Pancreas (tissue), 10 donors: ENCODE data around the gene NXPE4. TPM values are rescaled to one million over a fixed set of nuclear protein-coding genes. Genes with fewer than 3 reads are reported as not detected.
"Not testable (repeated sequence)": the region's sequence is repeated elsewhere in the genome, so short reads cannot be mapped to it uniquely, and the experiment has no call there.

Source experiments
- ATAC-seq, 4 donors: fragments of 200-7000 bp; cut with Tn5 transposase; one replicate each; pipeline versions ENCODE4 v1.8.0 to v1.9.1; 2020; ENCODE audit warnings: mild to moderate bottlenecking in 4 of 4, moderate library complexity in 4 of 4
- DNase-seq, 6 donors: peaks; one replicate each; pipeline ENCODE4 v3.0.0-alpha.2; 2020
- FAIRE-seq: peaks from 2 replicates; lab custom pipeline; 2012; peaks lifted over from hg19 to GRCh38; lab: Jason Lieb, UNC
- H3K27ac ChIP-seq, 4 donors: fragments of 200-600 bp; sonication (generic); 1 replicate in 3 of 4; 2 replicates in 1 of 4; pipeline versions ENCODE4 v1.5.0 to v1.8.0; 2020
- H3K27me3 ChIP-seq, 4 donors: fragments of 200-600 bp; one replicate each; pipeline ENCODE4 v1.8.0; 2021
- H3K36me3 ChIP-seq, 3 donors: fragments of 200-600 bp; sonication (generic) in 1 of 3; one replicate each; pipeline versions ENCODE4 v1.5.0 to v1.8.0; 2020 to 2021
- H3K4me1 ChIP-seq, 3 donors: fragments of 200-600 bp; one replicate each; pipeline ENCODE4 v1.8.0; 2021
- H3K4me3 ChIP-seq, 4 donors: fragments of 200-600 bp; sonication (generic) in 2 of 4; one replicate each; pipeline versions ENCODE4 v1.5.0 to v1.8.0; 2020 to 2021
- H3K9me3 ChIP-seq, 4 donors: fragments of 200-600 bp; one replicate each; pipeline ENCODE4 v1.8.0; 2021
- CTCF ChIP-seq, 4 donors: fragments of 200-600 bp; sonication (generic) in 3 of 4; IDR thresholded peaks; one replicate each; pipeline versions ENCODE4 v1.5.0 to v1.8.0; 2021; ENCODE audit warnings: antibody characterized with exemption in 4 of 4
- WGBS, 2 donors: extraction: QIAGEN DNeasy Blood & Tissue Kit; methylation state at CpG; one replicate each; pipeline ENCODE4 v1.1.7; 2013; 5-methylcytosine and 5-hydroxymethylcytosine counted together
- intact Hi-C, 3 donors: fragments of 100-400 bp; cut with DNase I; formaldehyde crosslinking; loops; one replicate each; pipeline versions ENCODE4 v1.11.1 to v1.14.2; 2022
- polyA plus RNA-seq, 2 donors: library from polyadenylated mRNA; stranded (reverse); fragments of 200-250 nt; gene quantifications; one replicate each; pipeline ENCODE4 v1.2.3, GENCODE V29; 2013
- total RNA-seq, 6 donors: library from RNA; stranded (reverse); fragmentation: NEBNext Ultra II Directional in 4 of 6; extraction: Animal tissue kit (Norgen Biotek cat#: 25700) in 4 of 6; gene quantifications; one replicate each; pipeline versions ENCODE4 v1.2.1 to v1.2.4, GENCODE V29; 2021 to 2023
- donor health status: healthy with polysubstance abuse.
- donor health status: DM: no; HTN: no; CAD: no; lungs with moderate emphysema.
- donor health status: DM: no; HTN: no; CAD: no.
- donor health status: control.
- donor health status: control.
- donor health status: Bipolar disorder and iron deficiency.
- donor health status: DM: yes; HTN: yes; CAD: no.
- donor health status: DM: no; HTN: no; CAD: no.
- donor health status: DM: no; HTN: no; CAD: no.
- donor health status: DM: yes; HTN: yes; CAD: no.

NXPE4 gene
- total RNA-seq (not detected), polyA plus RNA-seq (not detected)

- WGBS, 2 donors, result 50 to 52% methylated on average over 2 of the region's 2 CpGs
- ATAC-seq (no peak), DNase-seq (no peak), FAIRE-seq (no peak)
- Histone ChIP-seq H3K9me3 (no peaks in the 10 kb centered on the region), H3K27me3 (no peaks in the 10 kb centered on the region), H3K36me3 (no peaks in the 10 kb centered on the region), H3K4me1 (no peaks in the 10 kb centered on the region), H3K4me3 (no peak within 1 kb of the TSS), H3K27ac (no peak within 1 kb of the TSS)
- intact Hi-C loops, result no loop called here
- no peak for TF ChIP-seq CTCF (IDR thresholded peaks at IDR 0.05)
These were observed at the start of gene NXPE4 for GRCh38 chr11:114595571-114595970. TSS of gene NXPE4 (minus strand) at chr11:114595786. CDS start at chr11:114594759, 1,027 bp downstream.

GRCh38 chr11:114639440-114639839 lies 43.9 kb upstream of the NXPE4 start:
- FAIRE-seq, result peak; percentile 100
- intact Hi-C loops, H3K4me1 ChIP-seq, H3K27me3 ChIP-seq, H3K36me3 ChIP-seq, ATAC-seq, DNase-seq, H3K4me3 ChIP-seq, H3K27ac ChIP-seq, H3K9me3 ChIP-seq: not testable (repeated sequence)
- 91 to 93% methylated on average over 6 of the region's 6 CpGs for WGBS, 2 donors

GRCh38 chr11:114631445-114631965 lies 35.9 kb upstream of the NXPE4 start:
- H3K27ac ChIP-seq, H3K4me3 ChIP-seq, DNase-seq, H3K9me3 ChIP-seq, ATAC-seq, H3K27me3 ChIP-seq, intact Hi-C loops, FAIRE-seq, H3K36me3 ChIP-seq, H3K4me1 ChIP-seq: not testable (repeated sequence)
- WGBS, 2 donors, result 86 to 87% methylated on average over 13 of the region's 13 CpGs

GRCh38 chr11:114625294-114625693 lies 29.7 kb upstream of the NXPE4 start:
- Histone ChIP-seq H3K27ac (no peak overlapping the region), H3K9me3 (no peaks in the 10 kb centered on the region), H3K4me1 (no peaks in the 10 kb centered on the region), H3K27me3 (no peaks in the 10 kb centered on the region), H3K4me3 (no peak overlapping the region), H3K36me3 (no peaks in the 10 kb centered on the region)
- ATAC-seq (no peak), FAIRE-seq (no peak), DNase-seq (no peak)
- intact Hi-C loops, result no loop called here
- WGBS, 2 donors, result 68 to 80% methylated on average over 7 of the region's 7 CpGs
- TF ChIP-seq CTCF (IDR thresholded peaks at IDR 0.05), result no peak

GRCh38 chr11:114624455-114625207 lies 29.0 kb upstream of the NXPE4 start:
- WGBS, 2 donors, result 60 to 64% methylated on average over 10 of the region's 10 CpGs
- no peak for FAIRE-seq

More at GRCh38 chr11:114624455-114625207, 29.0 kb upstream of the NXPE4 start:
- Histone ChIP-seq H3K9me3 (no peaks in the 10 kb centered on the region), H3K27ac (no peak overlapping the region), H3K4me1 (no peaks in the 10 kb centered on the region), H3K27me3 (no peaks in the 10 kb centered on the region), H3K4me3 (no peak overlapping the region), H3K36me3 (no peaks in the 10 kb centered on the region)
- intact Hi-C loops, result no loop called here
- DNase-seq, result no peak
- ATAC-seq, result no peak
- TF ChIP-seq CTCF (IDR thresholded peaks at IDR 0.05), result no peak
